OCI-LY3 (cell line): ENCODE measurements around the gene UBL4A.

Experiments used
- H2AFZ ChIP-seq: fragments of 200-600, 300-600 bp; shearing (Covaris generic); 2 replicates; pipeline ENCODE4 v1.6.0; 2014; ENCODE audit warnings: antibody characterized with exemption, low read depth, low read length
- H3K27ac ChIP-seq: fragments of 200-600, 300-600 bp; sonication (generic); 2 replicates; pipeline ENCODE4 v1.5.1; 2014; ENCODE audit warnings: mild to moderate bottlenecking, low read length, moderate library complexity, mixed read lengths
- H3K27me3 ChIP-seq: fragments of 200-600, 300-600 bp; sonication (generic); 2 replicates; pipeline ENCODE4 v1.6.1; 2014; ENCODE audit warnings: low read depth, low read length, mixed read lengths
- H3K36me3 ChIP-seq: fragments of 200-600, 300-600 bp; sonication (generic); replicated peaks from 2 replicates; pipeline ENCODE3; 2014; ENCODE audit warnings: low read depth, low read length, mixed read lengths
- H3K4me1 ChIP-seq: fragments of 300-600, 200-600 bp; sonication (generic); 2 replicates; pipeline ENCODE4 v1.6.1; 2014; ENCODE audit warnings: low read length, mixed read lengths
- H3K4me2 ChIP-seq: fragments of 200-600, 300-600 bp; sonication (generic); 2 replicates; pipeline ENCODE4 v1.6.1; 2014; ENCODE audit warnings: low read length, mixed read lengths
- H3K4me3 ChIP-seq: fragments of 300-600, 200-600 bp; sonication (generic); 2 replicates; pipeline ENCODE4 v1.5.1; 2014; ENCODE audit warnings: antibody characterized with exemption, mild to moderate bottlenecking, low read length, moderate library complexity
- H3K79me2 ChIP-seq: fragments of 300-600, 200-600 bp; shearing (Covaris generic); 2 replicates; pipeline ENCODE4 v1.6.1; 2014; ENCODE audit warnings: mild to moderate bottlenecking, low read length, mixed read lengths
- H3K9ac ChIP-seq: fragments of 300-600, 200-600 bp; shearing (Covaris generic); 2 replicates; pipeline ENCODE4 v1.6.0; 2014; ENCODE audit warnings: mild to moderate bottlenecking, low read length, moderate library complexity
- H3K9me3 ChIP-seq: fragments of 200-600, 300-600 bp; shearing (Covaris generic); 2 replicates; pipeline ENCODE4 v1.6.1; 2014; ENCODE audit warnings: low read length, mixed read lengths; ENCODE audit not compliant: insufficient read depth
- H4K20me1 ChIP-seq: fragments of 200-600, 300-600 bp; sonication (generic); 2 replicates; pipeline ENCODE4 v1.6.1; 2016; ENCODE audit warnings: low read length, mixed read lengths; ENCODE audit not compliant: insufficient read depth
- EZH2phosphoT487 ChIP-seq: fragments of 200-600 bp; shearing (Covaris generic); IDR thresholded peaks from 2 replicates; pipeline ENCODE4 v1.6.1; 2018; ENCODE audit warnings: antibody characterized with exemption, mixed run types, low read depth
- TF ChIP-seq, protein P1 (sequence below): fragments of 200-600, 300-600 bp; sonication (generic); IDR thresholded peaks from 2 replicates; pipeline ENCODE4 v1.5.1; 2014; ENCODE audit warnings: antibody characterized with exemption, low read length, low read depth

UBL4A gene

GRCh38 chrX:154531626-154532025 is 45.2 kb upstream of the UBL4A start:
- Histone ChIP-seq H3K36me3 (peaks cover 5% of the 10 kb centered on the region), H3K9ac (no peak overlapping the region), H3K79me2 (no peaks in the 10 kb centered on the region), H3K4me1 (peaks cover 17% of the 10 kb centered on the region), H3K27me3 (no peaks in the 10 kb centered on the region), H3K9me3 (no peaks in the 10 kb centered on the region), H2AFZ (no peak overlapping the region), H4K20me1 (no peaks in the 10 kb centered on the region), H3K4me3 (no peak overlapping the region), H3K27ac (no peak overlapping the region), H3K4me2 (no peak overlapping the region)
- no peak for TF ChIP-seq EZH2phosphoT487
- TF ChIP-seq, protein P1, sequence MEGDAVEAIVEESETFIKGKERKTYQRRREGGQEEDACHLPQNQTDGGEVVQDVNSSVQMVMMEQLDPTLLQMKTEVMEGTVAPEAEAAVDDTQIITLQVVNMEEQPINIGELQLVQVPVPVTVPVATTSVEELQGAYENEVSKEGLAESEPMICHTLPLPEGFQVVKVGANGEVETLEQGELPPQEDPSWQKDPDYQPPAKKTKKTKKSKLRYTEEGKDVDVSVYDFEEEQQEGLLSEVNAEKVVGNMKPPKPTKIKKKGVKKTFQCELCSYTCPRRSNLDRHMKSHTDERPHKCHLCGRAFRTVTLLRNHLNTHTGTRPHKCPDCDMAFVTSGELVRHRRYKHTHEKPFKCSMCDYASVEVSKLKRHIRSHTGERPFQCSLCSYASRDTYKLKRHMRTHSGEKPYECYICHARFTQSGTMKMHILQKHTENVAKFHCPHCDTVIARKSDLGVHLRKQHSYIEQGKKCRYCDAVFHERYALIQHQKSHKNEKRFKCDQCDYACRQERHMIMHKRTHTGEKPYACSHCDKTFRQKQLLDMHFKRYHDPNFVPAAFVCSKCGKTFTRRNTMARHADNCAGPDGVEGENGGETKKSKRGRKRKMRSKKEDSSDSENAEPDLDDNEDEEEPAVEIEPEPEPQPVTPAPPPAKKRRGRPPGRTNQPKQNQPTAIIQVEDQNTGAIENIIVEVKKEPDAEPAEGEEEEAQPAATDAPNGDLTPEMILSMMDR = no peak

GRCh38 chrX:154530286-154530685 is 43.9 kb upstream of the UBL4A start:
- no peak overlapping the region for H3K27ac ChIP-seq
- no peaks in the 10 kb centered on the region for H3K79me2 ChIP-seq
- no peak overlapping the region for H3K4me2 ChIP-seq
- no peaks in the 10 kb centered on the region for H3K9me3 ChIP-seq
- no peaks in the 10 kb centered on the region for H3K27me3 ChIP-seq
- H3K9ac ChIP-seq = no peak overlapping the region
- peaks cover 5% of the 10 kb centered on the region for H3K36me3 ChIP-seq
- no peaks in the 10 kb centered on the region for H4K20me1 ChIP-seq
- H3K4me1 ChIP-seq = peaks cover 17% of the 10 kb centered on the region
- H3K4me3 ChIP-seq = no peak overlapping the region
- no peak overlapping the region for H2AFZ ChIP-seq
- TF ChIP-seq, protein P1 = no peak
- no peak for TF ChIP-seq EZH2phosphoT487

GRCh38 chrX:154529206-154529612 is 42.8 kb upstream of the UBL4A start:
- Histone ChIP-seq H3K4me3 (no peak overlapping the region), H4K20me1 (no peaks in the 10 kb centered on the region), H3K4me2 (no peak overlapping the region), H2AFZ (no peak overlapping the region), H3K79me2 (no peaks in the 10 kb centered on the region), H3K4me1 (peaks cover 12% of the 10 kb centered on the region), H3K9me3 (no peaks in the 10 kb centered on the region), H3K27me3 (no peaks in the 10 kb centered on the region), H3K36me3 (peaks cover 5% of the 10 kb centered on the region), H3K9ac (no peak overlapping the region), H3K27ac (no peak overlapping the region)
- no peak for TF ChIP-seq EZH2phosphoT487
- TF ChIP-seq, protein P1 = no peak

GRCh38 chrX:154526901-154527675 is 40.7 kb upstream of the UBL4A start:
- H3K4me3 ChIP-seq = peak overlapping the region; percentile 86
- peak overlapping the region; percentile 48 for H3K27ac ChIP-seq
- no peaks in the 10 kb centered on the region for H3K9me3 ChIP-seq
- no peaks in the 10 kb centered on the region for H3K79me2 ChIP-seq
- peak overlapping the region; percentile 99 for H3K4me2 ChIP-seq
- H2AFZ ChIP-seq = peak overlapping the region; percentile 87
- H3K4me1 ChIP-seq = peaks cover 11% of the 10 kb centered on the region
- H4K20me1 ChIP-seq = no peaks in the 10 kb centered on the region
- peak overlapping the region; percentile 78 for H3K9ac ChIP-seq
- H3K36me3 ChIP-seq = no peaks in the 10 kb centered on the region
- TF ChIP-seq, protein P1 = peak; percentile 48
- no peak for TF ChIP-seq EZH2phosphoT487
- no peaks in the 10 kb centered on the region for H3K27me3 ChIP-seq
